ENCODE results near the gene UPK1A. TPM values are rescaled to one million over a fixed set of nuclear protein-coding genes. Genes with fewer than 3 reads are reported as not detected.
"Not testable (repeated sequence)": the region's sequence is repeated elsewhere in the genome, so short reads cannot be mapped to it uniquely, and the experiment has no call there.

Gene UPK1A
- total RNA-seq, 1 experiment from 2014 or later: 0.69 TPM

- no peak for TF ChIP-seq TCF7L2 (IDR thresholded peaks at IDR 0.05; ENCODE audit: borderline replicate concordance, extremely low read depth, insufficient read depth, insufficient read length)
- TF ChIP-seq EZH2phosphoT487 (IDR thresholded peaks at IDR 0.05; ENCODE audit: borderline replicate concordance): no peak
- TF ChIP-seq, protein P1, sequence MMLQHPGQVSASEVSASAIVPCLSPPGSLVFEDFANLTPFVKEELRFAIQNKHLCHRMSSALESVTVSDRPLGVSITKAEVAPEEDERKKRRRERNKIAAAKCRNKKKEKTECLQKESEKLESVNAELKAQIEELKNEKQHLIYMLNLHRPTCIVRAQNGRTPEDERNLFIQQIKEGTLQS (IDR thresholded peaks at IDR 0.05): no peak
- TF ChIP-seq POLR2A (IDR thresholded peaks at IDR 0.05; ENCODE audit: borderline replicate concordance, extremely low read depth, insufficient read depth, insufficient read length): no peak
- no peak for TF ChIP-seq SIN3A (IDR thresholded peaks at IDR 0.05; ENCODE audit: low read depth)
- no peak for TF ChIP-seq FOSL1 (IDR thresholded peaks at IDR 0.05; ENCODE audit: low read depth)
- no peak for TF ChIP-seq MAX (IDR thresholded peaks at IDR 0.05)
These were observed 23.5 kb downstream of the UPK1A start (continued) for GRCh38 chr19:35689836-35690235.

- RAD21 ChIA-PET (ENCODE audit: low non-redundant PET in 1 of 2, low total read pairs in 2 of 2, uncharacterized antibody in 2 of 2, unreplicated experiment in 2 of 2); H2AFZ ChIP-seq (ENCODE audit: low read depth, low read length, poor library complexity, severe bottlenecking); H3K9me2 ChIP-seq (ENCODE audit: insufficient read depth); H4K20me1 ChIP-seq (ENCODE audit: insufficient read depth); POLR2A ChIA-PET; H3K4me2 ChIP-seq (ENCODE audit: low read length); CTCF ChIA-PET; H3K27ac ChIP-seq (ENCODE audit: low read depth, low read length); ATAC-seq; DNase-seq (ENCODE audit: low read depth, low spot score); H3K79me2 ChIP-seq (ENCODE audit: insufficient read depth, low read length); H3K9ac ChIP-seq (ENCODE audit: low read length); H3K4me3 ChIP-seq (replicated peaks in 1 of 2; ENCODE audit: low read depth in 1 of 2, low read length in 2 of 2); H3K27me3 ChIP-seq (ENCODE audit: insufficient read depth, low read length); H3K4me1 ChIP-seq (ENCODE audit: control insufficient read depth in 1 of 2, insufficient read depth in 2 of 2, low read length in 2 of 2); BruUV-seq (replicated peaks); H3K36me3 ChIP-seq (ENCODE audit: control insufficient read depth in 1 of 2, insufficient read depth in 2 of 2, low read length in 2 of 2); H3K9me3 ChIP-seq (ENCODE audit: control insufficient read depth in 1 of 2, insufficient read depth in 1 of 2, low read depth in 1 of 2, low read length in 2 of 2): not testable (repeated sequence)
- intact Hi-C loops (cut with micrococcal nuclease): loop anchor here (5.0 kb wide), 1 partner anchor 191 kb away; no protein-coding TSS in a partner anchor
These were observed 24.8 kb downstream of the UPK1A start for GRCh38 chr19:35691106-35691505.

DNA sequence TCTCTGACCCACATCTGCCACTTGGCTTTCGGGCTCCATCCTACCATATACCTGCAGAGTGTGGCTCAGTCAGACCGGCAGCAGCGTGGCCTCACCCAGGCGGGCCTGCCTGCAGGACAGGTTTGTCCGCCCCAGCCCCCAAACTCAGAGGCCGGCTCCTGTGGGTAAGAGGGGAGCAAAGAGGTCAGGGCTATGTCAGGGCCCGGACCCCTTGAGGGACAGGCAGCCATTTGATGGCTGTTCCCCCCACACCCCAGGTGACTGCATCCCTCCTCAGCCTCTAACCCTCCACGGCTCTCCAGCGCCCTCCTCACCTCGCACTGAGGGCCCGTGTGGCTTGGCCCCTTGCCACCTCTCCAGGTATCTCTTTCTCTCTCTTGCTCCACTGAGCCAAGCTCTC is 25.7 kb downstream of the UPK1A start:
- intact Hi-C loops (cut with micrococcal nuclease): loop anchor here (5.0 kb wide), 1 partner anchor 190 kb away; no protein-coding TSS in a partner anchor
- H3K9ac ChIP-seq (ENCODE audit: low read length): no peak overlapping the region
- POLR2A ChIA-PET: no interaction called here
- H3K9me3 ChIP-seq (ENCODE audit: control insufficient read depth in 1 of 2, insufficient read depth in 1 of 2, low read depth in 1 of 2, low read length in 2 of 2): no peaks in the 10 kb centered on the region
- H3K79me2 ChIP-seq (ENCODE audit: insufficient read depth, low read length): no peaks in the 10 kb centered on the region
- RAD21 ChIA-PET (ENCODE audit: low non-redundant PET in 1 of 2, low total read pairs in 2 of 2, uncharacterized antibody in 2 of 2, unreplicated experiment in 2 of 2): no interaction called here
- no peak overlapping the region for H2AFZ ChIP-seq (ENCODE audit: low read depth, low read length, poor library complexity, severe bottlenecking)
- DNase-seq (ENCODE audit: low read depth, low spot score): no peak
- no TSS peak for BruUV-seq (replicated peaks)
- H3K27ac ChIP-seq (ENCODE audit: low read depth, low read length): no peak overlapping the region
- H3K9me2 ChIP-seq (ENCODE audit: insufficient read depth): no peaks in the 10 kb centered on the region
- no peak overlapping the region for H3K4me3 ChIP-seq (replicated peaks in 1 of 2; ENCODE audit: low read depth in 1 of 2, low read length in 2 of 2)
- H3K36me3 ChIP-seq (ENCODE audit: control insufficient read depth in 1 of 2, insufficient read depth in 2 of 2, low read length in 2 of 2): no peaks in the 10 kb centered on the region
- H4K20me1 ChIP-seq (ENCODE audit: insufficient read depth): no peaks in the 10 kb centered on the region
- CTCF ChIA-PET: interaction anchor here (1.0 to 1.1 kb wide), 2 partner anchors 11 to 143 kb away, joined by 3 to 10 read pairs; no protein-coding TSS in a partner anchor
- H3K27me3 ChIP-seq (ENCODE audit: insufficient read depth, low read length): no peaks in the 10 kb centered on the region
- H3K4me1 ChIP-seq (ENCODE audit: control insufficient read depth in 1 of 2, insufficient read depth in 2 of 2, low read length in 2 of 2): peaks cover 5 to 9% of the 10 kb centered on the region in 2 experiments; a peak in 2 of 4 replicates
- no peak for ATAC-seq
- TF ChIP-seq JUND (IDR thresholded peaks at IDR 0.05) (no peak), RAD21 (IDR thresholded peaks at IDR 0.05; ENCODE audit: low read depth) (peak; percentile 29; the same call in 1 of the 2 replicates), ELF1 (IDR thresholded peaks at IDR 0.05; ENCODE audit: borderline replicate concordance, low read depth) (no peak), CBX3 (IDR thresholded peaks at IDR 0.05; ENCODE audit: low read depth) (no peak), EZH2phosphoT487 (IDR thresholded peaks at IDR 0.05; ENCODE audit: borderline replicate concordance) (no peak), ZFX (IDR thresholded peaks at IDR 0.05) (no peak), ZBTB33 (IDR thresholded peaks at IDR 0.05; ENCODE audit: extremely low read depth, insufficient replicate concordance, low read length) (no peak)
- H3K4me2 ChIP-seq (ENCODE audit: low read length): no peak overlapping the region

Measured in HCT116 (cell line).